HG03064 (cell line): ENCODE data around the gene NOTUM.

Source experiments
- ATAC-seq: cut with Tn5 transposase; IDR thresholded peaks from one replicate; pipeline ENCODE4 v1.9.1; 2021; ENCODE audit warnings: low read depth; ENCODE audit not compliant: unreplicated experiment

The NOTUM gene

DNA sequence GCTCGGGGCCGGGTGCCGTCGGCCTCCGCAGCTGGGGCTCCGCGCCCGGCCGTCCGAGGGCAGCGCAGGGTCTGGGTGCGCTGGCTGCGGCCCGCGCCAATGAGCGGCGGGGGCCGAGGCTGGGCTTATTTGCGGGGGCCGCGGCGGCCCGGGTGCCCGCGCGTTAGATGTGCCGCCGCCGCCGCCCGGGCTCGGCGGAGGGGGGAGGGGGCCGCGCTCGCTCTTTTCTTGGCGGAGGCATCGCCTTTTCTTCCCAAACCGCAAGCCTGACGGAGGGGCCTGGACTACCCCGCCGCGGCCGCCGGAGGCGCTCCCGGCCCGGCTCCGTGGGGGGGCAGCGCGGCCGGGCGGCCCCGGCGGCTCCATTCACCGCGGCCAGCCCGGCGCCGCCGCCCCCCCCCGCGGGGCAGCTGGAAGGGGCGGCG, at the start of gene NOTUM:
NOTUM (minus strand) TSS at position 101 of the 425 bp plus-strand sequence. CDS start 278 bp downstream, outside the sequence.
- no peak for ATAC-seq

DNA sequence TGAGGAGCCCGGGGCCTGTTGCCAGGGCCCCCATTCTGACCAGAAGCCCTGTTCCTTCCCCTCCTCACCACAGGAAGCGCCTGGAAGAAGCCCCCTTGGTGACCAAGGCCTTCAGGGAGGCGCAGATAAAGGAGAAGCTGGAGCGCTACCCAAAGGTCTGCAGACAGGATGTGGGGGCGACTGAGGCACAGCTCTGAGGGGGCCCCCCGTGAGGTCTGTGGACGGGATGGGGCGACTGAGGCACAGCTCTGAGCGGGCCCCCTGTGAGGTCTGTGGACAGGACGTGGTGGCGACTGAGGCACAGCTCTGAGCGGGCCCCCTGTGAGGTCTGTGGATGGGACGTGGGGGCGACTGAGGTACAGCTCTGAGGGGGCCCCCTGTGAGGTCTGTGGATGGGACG, 48.4 kb upstream of the NOTUM start:
- no peak for ATAC-seq

DNA sequence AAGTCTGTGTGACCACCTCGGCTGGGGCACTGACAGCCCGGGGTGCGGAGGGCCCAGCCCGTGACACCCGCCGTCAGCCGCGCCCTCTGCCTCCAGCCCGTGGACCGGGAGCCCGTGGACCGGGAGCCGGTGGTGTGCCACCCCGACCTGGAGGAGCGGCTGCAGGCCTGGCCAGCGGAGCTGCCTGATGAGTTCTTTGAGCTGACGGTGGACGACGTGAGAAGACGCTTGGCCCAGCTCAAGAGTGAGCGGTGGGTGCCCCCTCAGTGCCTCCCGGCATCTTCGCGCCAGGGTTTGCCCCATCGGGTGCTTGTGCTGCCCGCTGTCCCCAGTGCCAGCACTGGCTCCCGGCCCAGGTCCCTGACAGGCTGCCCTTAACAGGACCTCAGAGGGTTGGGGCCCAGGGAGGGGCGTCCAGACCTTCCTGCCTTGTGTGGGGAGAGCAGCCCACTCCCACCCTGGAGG, 48.0 kb upstream of the NOTUM start:
- ATAC-seq: no peak

DNA sequence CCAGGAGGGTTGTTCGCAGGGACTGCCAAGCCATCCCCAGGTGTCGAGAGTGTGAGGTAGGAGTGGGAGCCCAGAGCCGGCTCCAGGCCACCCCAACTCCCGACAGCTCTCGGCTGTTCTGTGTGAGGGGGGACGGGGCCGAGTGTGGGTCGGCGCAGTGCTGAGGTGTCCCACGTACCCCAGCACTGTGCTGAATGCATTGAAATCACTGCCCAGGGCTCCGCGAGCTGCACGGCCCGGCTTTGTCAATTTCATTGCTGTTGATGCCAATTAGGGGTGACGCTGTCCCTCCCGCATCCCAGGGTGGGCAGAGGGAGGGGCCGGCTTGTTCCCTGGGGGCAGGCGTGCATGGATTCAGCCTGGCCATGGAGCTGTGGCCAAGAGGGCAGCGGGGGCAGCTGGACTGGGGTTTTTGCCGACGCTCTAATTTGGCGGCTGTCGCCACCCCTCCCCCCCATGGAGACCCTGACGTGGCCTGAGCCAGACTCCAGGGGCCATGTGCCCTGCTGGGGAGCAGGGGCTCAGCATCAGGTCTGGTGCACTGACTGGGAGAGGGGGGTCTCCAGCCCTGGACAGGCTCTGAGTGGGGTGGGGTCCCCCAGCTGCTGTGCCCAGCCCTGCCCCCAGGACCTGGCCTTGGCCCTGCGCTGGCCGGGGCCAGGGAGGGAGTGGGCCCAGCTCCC, 47.4 kb upstream of the NOTUM start:
- ATAC-seq: no peak

DNA sequence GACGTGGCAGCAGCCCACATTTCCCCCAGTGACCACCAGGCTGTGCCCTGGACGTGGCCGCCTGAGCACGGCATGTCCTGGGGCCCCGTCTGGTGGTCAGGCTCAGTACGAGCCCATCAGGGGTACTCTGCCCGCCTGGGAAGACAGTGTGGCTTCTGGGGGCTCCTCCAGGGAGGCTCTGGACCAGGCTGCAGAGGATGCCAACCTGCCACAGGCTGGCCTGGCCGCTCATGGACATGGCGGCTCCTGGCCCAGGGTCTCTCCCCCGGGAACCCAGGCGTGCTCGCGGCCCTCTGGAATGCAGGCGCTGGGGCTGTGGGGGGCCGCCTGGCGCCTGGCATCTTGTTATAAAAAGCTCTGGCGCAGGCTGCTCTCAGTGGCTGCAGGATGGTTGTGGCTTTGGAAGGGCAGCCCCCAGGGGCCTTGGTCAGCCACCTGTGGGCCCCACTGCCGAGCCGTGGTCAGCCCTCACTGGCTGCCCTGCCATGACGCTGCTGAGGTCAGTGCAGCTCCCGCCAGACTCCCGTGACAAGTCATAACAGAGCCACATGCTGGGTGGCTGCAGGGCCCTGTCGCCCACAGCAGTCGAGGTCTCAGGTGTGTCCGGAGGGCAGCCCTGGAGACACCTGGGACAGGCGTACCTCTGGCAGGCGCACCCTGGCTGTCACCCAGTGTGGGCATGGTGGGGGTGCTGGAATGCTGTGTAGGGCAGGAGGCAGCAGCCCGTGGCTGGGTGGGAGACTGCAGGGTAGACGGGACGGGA, 46.7 kb upstream of the NOTUM start:
- no peak for ATAC-seq

DNA sequence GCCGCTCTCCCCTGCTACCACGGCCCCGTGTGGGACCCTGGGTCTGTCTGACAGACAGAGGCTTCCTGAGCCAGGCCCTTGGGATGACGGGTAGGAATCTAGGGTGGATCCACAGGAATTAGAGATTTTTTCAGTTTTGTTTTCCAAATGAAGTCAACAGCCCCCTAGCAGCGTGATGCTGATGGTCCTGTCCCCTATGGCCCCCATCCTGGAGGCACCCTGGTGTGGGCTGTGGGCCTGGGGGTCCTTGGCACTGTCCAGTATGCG, 46.2 kb upstream of the NOTUM start:
- no peak for ATAC-seq

DNA sequence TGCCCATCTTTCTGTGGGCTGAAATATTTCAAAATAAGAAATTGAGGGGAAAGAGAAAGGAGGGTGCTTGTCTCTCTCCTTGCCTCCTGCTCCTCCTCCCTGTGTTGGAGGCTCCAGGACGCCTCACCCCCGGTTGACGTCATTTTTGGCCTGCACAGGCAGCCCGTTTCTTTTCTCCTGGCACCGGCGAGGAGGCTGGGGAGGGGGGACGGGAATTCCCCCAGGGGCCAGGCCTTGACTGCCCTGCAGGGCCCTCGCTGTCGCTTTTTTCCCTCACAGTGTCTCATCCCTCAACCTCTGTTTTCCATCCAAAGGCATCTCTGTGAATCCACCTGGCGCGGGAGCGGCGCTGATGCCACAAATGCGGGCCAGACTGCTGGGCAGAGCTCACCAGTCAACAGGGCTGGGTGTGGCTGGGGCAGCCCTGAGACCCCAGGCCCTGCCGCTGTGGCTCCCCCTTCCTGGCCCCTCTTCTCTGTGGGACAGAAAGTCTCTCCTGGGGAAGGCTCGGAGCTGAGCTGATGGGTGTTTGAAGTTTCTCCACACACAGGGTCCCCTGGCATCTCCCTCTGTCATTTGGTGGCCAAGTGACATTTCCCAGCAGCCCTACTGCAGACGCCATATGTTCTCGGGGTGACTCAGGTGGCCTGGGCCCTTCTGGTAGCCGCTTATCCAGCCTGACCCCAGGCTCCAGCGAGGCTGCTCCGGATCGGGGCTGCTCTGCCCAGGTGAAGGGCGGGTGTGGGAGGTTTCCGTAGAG, 45.7 kb upstream of the NOTUM start:
- ATAC-seq: no peak

DNA sequence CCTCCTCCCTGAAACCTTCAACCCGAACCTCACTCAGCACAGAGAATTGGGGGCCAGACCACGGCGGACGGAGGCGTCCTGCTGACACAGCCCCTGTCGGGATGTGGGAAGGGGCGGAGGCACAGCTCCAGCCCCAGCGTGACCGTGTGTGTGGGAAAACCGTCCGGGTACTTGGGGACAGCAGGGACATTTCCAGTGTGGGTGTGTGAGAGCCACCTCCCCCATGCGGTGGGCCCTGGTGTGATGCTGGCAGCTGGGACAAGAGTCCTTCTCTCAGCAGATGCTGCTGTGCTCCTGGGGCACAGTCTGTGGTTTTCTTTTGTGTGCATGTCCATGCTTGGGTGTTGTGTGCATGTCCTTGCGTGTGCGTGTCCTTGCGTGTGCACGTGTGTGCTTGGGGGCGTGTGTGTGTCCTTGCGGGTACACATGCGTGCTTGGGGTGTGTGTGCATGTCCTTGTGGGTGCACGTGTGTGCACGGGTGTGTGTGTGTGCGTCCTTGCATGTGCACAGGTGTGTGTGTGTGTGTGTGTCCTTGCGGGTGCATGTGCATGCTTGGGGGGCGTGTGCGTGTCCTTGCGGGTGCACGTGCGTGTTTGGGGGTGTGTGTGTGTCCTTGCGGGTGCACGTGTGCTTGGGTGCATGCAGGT, 44.8 kb upstream of the NOTUM start:
- ATAC-seq: no peak

DNA sequence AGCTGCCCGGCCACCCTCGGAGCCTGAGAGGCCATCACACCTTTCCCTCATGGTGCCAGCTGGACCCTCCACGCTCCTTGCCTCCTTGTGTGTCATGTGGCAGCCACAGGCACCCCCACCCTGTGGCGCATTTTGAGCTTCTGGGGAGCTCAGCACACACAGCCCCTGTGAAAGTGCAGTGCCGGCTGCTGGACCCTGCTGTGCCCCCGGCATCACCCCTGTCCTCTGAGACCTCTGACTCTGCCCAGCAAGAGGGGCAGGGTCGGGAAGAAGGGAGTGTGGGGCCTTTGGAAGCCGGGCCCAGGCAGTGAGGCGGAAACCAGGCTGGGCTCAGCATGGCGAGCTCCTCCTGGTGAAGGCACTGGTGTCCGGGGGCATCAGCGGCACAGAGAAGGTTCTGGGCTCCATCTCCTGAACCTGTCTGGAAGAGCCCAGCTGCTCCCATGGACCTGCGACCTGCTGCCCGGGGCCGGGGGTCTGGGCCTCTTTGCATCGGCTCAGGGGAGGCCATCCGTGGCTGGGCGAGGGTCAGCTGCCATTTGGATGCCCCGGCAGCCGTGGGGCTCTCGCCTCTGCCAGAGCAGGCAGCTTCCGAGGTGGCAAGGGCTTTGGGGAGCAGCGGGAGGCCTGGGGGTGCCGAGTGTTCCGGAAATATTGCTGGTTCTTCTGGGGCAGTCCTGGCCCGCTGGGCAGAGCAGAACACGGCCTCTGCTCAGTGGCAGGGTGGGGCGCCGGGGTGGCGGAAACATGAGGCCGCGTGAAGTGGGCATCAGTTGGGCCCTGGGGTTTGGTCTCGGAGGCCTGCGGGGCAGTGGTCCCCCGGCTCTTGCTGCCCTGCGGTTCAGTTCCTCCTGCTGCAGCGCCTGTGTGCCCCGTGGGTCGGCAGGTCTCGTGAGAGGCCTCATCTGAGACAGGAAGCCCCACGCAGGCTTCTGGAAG, 43.8 kb upstream of the NOTUM start:
- no peak for ATAC-seq

DNA sequence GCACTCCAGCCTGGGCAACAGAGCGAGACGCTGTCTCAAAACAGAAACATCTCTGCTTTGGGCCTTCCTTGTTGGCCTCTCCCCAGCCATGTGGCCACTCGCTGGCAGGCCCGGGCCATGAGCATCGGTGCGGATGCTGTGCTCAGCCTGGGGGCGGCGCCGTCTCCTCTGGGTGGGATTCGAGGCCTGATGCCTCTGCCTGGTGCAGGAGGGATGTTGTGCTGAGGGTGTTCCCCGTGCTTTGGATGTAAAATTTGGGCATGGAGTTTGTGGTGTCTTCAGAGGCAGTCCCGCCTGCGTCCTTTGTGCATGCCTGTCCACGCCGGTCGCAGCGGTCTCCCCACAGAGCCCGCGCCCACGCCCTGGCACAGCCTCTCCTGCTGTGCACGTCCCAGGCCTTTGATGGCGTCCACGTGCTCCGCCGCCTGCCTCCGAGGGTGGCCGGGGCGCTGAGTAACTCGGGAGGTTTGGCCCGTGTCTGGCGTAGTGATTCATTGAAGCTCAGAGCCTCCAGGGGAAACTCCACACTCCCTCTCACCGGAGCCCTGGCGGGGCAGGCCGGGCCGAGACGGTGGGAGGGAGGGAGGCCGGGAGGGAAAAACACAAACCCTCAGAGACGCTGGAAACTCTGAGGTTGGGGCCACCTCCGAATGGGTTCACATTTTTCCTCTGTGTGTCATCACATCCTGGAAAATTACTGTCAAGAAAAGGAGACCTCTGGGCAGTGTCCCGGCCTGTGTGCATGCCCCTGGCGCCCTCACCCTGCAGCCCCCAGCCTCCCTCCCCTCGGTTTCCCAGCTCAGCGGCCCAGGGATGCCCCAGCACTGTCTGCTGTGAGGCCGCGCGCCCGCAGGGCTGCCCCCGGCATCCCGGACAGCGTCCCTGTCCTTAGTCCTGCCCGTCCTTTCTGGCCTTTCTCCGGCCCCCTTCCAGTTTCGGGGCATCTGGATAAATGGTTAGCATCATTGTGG, 42.7 kb upstream of the NOTUM start:
- no peak for ATAC-seq

DNA sequence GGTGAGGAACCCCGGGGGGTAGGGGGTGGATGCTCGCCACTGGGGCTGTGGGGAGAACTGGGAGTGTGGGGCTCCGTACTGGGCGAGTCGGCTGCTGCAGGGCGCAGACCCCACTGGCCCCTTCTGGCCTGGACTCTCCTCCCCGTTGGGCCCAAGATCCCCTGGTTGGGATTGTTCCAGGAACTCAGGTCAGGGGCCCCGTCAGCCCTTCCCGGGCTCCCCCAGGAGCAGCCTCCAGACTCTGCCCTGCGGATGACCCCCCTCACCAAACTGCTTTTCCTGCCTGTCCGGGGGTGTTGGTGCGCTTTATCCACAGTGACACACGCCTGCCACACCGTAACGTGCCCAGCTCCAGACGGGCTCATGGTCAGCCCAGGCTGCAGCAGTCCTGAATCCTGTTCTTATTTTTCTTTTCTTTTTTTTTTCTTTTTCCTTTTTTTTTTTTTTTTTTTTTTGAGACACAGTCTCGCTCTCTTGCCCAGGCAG, 40.6 kb upstream of the NOTUM start:
- ATAC-seq: no peak

DNA sequence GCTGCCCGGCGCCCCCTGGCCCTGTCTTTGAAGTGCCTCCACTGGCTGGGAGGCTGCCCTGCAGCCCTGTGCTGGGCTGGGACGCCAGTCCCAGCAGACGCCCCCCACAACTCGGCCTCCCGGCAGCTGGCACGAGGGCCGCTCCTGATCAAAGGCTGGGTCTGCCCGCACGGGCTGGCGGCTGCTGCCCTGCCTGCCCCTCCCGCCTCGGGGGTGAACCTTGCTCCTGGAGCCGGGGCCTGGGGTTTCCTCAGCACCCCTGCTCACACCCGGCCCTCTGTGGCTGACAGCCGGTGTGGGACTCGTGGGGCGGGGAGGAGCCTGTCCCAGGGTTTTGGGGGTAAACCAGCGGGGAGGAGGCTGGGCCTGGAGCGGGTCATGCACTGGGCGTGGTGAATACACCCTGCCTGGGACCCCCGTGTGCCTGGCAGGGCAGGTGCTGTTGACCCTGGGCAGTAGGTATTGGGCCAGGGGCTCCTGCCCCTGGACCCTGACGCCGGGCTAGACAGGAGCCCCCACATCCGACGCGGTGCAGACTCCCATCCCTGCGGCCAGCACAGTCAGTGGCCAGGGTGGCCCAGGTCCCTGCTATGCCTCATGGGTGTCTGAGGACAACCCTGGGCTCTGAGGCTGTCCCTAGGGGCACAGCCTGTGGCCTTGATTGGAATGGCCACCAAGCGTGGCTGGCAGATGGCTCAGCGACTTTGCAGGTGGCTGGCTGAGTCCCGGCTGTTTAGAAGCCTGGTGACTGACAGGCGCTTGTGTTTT, 40.0 kb upstream of the NOTUM start:
- ATAC-seq: no peak

DNA sequence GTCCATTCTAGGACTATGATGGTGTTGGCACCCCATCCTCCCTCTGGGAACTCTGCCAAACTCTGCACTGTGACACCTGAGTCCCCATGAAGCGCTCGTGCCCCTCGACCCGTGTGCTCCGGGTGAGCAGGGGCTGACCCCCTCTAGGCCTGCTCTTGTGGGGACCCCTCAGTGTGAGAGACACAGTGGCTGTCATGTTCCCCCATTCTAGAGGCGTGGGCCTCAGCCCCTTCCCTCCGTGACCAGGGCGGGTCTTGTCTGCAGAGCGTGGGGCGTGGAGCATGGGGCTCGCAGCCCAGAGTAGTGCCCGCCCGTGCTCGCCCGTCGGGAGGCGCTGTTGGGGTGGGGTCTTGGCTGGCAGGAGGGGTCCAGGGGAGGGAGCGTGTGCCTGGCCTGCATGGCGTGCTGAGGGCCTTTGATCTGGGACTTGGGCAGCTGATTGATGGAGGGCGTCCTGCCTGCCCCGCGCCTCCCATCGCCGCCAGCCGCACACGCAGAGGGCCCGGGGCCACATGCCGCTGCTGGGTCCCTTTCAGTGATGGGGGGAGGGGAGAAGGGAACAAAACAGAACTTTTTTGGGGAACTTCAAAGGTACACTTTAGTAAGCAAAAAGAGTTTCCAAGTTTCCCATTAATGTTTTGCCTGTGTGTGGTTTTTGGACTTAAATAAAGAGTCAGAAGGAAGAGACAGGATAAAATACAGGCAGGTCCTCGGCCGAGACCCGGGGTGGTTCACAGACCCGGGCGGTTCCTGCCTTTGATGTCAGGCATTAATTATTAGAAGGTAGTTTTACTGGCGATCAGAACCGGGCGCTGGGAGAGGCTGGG, 39.2 kb upstream of the NOTUM start:
- ATAC-seq: no peak

DNA sequence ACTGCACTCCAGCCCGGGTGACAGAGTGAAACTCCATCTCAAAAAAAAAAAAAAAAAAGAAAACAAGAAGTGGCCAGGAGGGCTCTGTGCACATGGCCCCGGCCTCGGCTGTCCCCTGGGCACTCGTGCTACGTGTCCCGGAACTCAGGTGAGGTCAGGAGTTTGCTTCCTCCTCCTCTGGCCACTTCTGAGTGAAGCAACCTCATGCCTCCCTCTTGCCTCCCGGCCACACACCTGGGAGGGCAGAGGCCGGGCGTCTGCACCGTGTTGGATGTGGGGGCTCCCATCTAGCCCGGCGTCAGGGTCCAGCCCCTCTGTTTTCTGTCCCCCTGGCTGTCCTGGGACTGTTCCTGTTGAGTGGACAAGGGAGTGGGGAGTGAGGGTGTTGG, 38.6 kb upstream of the NOTUM start:
- ATAC-seq: no peak

DNA sequence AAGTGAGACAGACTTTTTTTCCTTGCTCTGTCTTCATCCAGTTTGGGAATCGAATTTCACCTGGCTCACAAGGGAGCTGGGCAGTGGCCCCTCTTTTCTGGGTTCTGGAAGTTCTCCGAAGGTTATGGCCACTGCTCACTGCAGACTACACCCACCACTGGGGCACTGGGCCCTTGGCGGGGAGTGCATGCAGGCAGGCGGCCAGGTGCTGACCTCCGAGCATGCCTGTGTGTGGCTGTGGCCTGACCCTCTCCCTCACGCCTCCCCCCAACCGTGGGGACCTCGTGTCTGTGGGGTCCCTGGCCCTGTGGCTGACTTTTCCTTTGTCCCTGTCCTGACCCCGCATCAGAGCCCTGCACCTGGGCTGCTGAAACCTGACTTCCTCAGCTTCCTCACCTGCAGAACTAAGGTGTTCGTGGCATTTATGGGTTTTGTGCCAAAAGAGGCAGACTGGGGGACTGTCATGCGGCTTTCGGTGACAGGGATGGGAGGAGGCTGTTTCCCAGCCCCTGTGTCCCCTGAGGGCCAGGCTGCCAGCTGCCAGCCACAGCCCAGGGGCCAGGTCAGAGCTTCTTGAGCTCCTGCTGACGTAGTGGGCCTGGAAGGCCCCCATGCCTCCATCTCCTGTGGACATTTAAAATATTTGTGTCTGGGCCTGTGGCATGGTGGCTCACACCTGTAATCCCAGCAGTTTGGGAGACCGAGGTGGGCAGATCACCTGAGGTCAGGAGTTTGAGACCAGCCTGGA, 37.9 kb upstream of the NOTUM start:
- no peak for ATAC-seq

DNA sequence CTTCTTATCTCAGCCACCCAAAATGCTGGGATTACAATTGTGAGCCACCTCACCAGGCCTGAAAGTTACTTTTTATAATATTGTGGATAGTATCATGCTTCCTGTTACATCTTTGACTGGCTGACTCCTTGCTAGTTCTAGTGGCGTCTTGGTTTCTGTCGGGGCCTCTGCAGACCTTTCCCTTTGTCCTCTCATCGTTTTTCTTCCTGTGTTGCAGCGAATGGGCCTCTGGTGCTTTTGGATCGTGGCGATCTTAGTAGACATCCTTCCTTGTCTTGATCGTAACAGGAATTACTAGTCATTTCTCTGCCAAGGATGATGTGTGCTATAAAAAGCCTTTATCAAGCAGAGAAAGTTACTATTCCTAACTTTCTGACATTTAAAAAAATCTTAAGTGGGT, 37.2 kb upstream of the NOTUM start:
- ATAC-seq: no peak
